Measurements from ENCODE around the gene CBX7.

CBX7 gene

DNA sequence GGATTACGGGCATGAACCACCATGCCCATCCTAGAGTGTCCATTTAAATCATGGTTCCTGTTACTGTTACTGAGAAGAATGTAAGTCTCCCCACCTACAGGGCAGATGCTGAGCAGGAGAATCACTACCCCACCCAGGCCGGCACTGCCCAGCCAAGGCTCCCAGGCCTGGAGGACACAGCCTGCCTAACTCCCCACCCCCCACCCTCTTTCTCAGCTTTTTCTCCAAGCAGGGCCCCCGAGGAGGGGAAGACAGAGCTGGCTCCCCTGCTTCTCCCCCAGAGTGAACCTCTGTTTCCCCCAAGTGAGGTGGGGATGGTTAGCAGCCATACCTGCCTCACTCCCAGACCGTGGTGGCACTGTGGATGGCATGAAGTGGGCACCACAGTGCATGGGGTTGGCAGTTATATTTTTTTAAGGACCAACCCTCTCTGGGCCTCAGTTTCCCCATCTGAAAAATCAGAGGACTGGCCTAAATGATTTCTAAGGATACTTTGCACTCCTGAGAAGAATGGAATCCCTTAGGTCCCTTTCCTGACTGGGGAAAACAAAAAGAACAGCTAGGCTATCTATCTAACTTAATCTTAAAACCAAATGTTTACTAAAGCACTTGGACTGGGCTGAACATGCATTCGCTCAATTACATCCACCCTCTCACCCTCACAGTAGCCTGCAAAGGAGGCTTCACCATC is 5.0 kb downstream of the CBX7 start:
- no peak for DNase-seq (ENCODE audit: low read depth in 2 of 2)

DNA sequence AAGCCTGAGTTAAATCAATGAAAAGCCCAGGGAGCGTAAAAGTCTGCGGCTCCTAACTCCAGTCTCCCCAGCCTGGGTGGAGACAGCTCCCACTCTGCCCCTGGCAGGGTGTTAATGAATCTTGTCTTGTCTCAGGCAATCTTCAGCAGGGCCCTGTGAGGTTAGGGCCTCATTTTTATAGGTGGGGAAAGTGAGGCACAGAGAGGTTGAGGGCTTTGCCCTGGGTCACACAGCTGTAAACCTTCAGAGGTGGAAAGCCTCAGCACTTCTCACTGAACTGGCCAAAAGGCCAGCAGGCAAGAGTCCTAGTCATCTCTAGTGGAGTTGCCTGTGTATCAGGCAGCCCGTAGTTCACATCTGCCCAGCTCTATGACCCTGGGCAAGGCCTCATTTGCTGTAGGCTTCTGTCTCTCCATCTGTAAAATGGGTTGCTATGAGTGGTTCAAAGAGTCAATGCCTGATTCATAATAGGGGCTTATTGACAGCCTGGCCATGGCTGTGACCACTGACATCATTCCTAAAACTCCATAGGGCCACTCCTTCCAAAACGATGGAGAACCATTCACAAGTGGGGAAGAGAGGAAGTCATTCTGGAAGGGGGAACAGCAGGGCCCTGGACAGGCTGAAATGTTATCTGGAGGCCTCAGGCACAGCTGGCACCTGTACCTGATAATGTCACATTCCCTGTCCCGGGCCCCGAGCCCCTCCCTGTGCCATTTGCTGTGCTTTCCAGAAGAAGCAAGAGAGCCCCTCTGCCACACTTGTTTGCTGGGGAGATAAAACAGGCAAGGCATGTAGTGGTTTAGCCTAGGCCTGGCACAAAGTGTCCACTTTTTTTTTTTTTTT is 6.0 kb downstream of the CBX7 start:
- no peak for DNase-seq (ENCODE audit: low read depth in 2 of 2)

DNA sequence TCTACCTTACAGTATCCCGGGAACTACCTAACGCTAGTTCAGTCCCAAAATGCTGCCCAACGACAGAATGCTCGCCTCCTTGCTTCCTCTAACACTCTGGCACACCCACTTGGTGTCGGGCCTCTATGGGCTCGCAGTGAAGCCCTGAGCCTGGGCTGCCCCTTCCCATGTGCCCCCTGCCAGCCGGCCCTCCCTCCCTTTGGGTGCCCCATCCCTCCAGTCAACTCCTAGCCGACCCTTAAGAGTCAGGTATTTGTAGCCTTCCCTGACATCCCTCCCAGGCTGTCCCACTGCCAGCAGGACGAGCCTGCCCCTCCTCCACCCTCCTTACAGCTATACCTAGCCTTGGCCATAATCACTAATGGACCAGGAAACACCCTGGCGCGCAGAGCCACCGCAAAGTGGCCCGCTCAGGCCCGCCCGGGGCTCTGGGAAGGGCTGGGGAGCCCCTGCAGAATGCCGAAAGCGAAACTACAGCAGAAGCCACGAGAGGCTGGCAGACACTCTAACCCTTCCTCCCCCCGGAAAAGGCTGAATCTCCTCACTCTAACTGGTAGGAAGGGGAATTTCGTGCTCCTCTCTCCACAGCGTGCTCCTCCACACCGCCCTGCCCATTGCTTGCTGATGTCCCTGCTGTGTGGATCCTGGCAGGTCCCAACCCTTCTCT is 8.2 kb downstream of the CBX7 start:
- DNase-seq (ENCODE audit: low read depth in 2 of 2): no peak

DNA sequence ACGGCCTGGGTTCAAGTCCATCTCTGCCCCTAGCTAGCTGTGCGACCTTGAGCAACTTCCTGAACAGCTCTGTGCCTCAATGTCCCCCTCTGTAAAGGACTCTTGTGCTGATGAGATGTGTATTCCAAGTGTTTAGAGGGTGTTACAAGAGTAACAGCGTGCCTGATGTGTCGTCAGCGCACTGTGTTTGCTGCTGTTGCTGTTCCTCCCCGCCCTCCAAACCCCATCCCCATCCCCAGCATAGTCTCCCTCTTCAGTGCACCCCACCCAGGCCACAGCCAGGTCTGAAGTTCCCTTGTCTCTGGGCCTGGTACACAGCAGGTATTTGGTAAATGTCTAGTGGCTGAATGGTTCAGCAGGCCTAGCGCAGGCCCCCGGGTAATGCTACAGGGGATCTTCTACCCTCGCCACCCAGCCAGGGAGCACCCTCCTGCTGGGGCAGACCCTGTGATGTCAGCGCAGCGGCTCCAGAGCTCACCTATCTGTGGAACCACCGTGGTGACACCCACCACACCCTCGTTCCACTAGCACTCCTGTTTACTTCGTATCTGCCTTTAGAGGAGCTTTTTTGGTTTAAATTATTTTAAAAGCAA is 10.3 kb downstream of the CBX7 start:
- DNase-seq (ENCODE audit: low read depth in 2 of 2): no peak

DNA sequence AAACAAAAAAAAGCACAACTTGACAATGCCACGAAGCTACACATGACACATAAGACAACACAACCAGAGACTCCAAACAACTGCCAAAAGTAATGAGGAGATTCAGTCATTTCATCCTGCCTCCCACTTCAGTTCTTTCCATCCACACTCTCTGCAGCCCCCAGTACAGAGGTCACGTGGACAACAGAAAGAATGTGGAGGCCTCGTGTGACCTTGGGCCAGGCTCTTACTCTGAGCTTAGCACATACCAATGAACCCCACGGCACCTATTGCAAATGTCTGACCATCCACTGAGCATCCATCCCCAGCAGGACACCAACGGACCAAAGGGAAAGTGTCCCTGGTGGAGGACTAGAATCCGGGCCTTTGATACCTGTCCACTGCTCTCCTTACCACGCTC is 12.5 kb downstream of the CBX7 start:
- DNase-seq (ENCODE audit: low read depth in 2 of 2): no peak

DNA sequence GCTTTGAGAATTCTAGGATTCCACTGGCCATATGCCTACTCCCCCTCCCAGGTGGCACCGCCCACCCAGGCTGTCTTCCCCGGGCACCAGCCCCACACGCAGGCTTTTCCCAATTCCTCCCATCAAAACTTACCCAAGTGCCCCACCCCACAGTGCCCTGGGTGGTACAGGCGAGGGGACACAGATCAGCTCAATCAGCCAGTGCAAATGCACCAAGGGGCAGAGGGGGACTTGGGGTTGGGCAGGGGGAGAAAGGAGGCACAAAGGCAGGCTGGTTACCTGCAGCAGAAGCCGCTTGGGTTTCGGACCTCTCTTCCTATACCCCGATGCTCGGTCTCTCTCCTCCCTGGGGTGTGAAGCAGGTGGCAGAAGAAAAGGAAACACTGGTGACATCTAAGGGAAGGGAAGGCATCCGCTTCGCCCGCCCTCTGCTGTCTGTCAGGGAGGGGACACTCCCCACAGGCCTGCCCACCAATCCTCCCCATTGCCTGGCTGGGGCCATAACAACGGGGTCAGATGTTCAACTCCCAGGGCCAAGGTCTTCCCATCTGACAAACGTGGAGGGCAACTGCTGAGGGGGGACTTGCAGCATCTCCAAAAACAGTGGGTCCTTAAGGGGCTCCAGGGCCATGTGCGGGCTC is 14.0 kb downstream of the CBX7 start:
- no peak for DNase-seq (ENCODE audit: low read depth in 2 of 2)

DNA sequence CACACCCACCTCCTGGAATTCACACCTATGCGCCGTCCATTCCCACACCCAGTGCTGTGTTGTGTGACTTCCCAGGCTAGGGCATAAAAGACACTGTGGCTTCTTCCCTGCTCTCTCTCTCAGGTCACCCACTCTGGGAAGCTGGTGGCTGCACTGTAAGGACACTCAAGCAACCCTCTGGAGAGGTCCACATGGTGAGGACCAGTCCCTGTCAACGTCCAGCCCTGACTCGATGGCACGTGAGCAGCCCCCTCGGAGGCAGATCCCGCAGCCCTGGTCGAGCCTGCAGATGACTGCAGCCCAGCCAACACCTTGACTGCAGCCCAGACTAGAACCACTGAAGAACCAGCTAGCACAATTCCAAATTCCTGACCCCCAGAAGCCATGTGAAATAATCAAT is 16.2 kb downstream of the CBX7 start:
- DNase-seq (ENCODE audit: low read depth in 2 of 2): no peak

DNA sequence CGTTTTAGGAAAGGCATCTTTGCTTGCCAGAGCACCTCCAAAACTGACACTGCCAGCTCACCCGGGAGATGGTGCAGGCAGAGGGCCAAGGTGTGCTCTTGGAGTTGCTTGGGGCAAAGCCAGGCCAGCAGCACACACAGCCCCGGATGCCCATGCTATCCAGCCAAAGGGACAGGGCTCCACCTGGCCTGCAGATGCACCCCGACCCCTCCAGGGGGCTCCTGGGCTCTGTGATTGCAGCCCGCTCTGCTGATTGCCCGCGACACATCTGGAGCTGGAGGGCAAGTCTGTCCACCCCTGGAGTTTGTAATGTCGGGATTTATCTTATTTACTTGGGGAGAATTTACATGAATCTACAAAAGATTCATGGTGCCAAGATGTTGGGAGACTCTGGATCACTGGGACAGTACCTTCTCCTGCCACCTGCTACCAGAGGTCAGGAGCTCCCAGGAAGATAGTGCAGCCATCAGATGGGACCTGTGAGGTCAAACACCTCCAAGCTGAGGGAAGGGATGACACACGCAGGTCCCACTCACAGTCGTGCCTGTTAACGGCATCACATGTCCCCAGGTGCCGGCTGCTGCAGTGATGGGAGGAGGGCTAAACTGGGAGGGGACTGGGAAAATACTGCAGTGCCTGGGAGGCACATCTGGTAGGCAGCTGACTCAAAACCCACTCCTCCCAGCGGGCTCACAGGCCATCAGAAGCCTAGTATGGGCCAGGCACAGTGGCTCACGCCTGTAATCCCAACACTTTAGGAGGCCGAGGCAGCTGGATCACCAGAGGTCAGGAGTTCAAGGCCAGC is 17.2 kb downstream of the CBX7 start:
- no peak for DNase-seq (ENCODE audit: low read depth in 2 of 2)

DNA sequence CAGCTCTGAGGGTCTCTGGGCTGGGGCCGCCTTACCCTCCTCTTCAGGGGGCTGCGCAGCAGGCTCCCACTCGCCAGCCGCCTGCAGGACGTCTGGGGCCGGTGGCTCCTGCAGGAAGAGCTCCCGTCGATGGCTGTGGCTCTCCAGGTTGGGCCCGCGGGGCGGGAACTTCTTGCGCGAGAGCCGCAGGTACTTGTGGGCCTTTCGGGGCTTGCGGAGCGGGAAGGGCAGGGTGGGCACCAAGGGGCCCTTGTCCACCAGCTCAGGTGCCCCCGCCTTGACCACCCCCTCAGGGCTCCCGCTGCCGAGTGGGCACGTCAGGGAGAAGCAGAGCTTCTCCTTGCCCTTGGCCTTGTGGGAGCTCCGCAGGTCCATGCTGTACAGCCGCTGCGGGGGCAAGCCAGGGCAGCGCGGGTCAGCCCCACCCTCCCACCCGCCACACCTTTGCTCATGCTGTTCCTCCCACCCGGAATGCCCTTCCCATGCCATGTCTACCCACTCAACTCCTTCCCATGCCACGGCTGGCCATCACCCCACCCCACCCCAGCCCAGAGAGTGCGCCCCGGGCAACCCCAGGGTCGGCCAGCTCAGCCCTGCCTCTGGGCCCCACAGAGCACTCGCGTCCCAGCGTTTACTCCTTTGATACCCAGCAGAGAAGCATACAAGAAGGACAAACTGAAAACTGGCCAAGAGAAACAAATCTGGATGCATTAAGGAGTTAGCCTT is 18.0 kb downstream of the CBX7 start:
- no peak for DNase-seq (ENCODE audit: low read depth in 2 of 2)

DNA sequence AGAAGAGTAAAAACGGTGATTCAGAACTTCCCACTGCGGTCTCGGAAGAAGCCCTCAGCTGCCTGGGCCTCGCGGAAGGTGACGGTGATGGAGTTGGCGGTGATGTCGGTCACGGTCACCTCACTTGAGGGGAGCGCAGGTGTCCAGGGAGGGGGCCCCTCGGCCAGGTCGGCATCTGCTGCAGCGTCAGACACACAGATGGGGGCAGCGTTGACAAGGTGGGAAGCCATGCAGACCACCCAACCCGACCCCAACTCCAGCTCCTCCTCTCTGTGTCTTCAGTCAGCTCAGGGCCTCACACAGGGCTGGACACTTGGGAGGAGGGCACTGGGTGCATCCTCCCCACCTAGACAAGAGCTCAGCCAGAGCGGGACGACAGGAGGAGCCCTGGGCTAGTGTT is 18.6 kb downstream of the CBX7 start:
- no peak for DNase-seq (ENCODE audit: low read depth in 2 of 2)

DNA sequence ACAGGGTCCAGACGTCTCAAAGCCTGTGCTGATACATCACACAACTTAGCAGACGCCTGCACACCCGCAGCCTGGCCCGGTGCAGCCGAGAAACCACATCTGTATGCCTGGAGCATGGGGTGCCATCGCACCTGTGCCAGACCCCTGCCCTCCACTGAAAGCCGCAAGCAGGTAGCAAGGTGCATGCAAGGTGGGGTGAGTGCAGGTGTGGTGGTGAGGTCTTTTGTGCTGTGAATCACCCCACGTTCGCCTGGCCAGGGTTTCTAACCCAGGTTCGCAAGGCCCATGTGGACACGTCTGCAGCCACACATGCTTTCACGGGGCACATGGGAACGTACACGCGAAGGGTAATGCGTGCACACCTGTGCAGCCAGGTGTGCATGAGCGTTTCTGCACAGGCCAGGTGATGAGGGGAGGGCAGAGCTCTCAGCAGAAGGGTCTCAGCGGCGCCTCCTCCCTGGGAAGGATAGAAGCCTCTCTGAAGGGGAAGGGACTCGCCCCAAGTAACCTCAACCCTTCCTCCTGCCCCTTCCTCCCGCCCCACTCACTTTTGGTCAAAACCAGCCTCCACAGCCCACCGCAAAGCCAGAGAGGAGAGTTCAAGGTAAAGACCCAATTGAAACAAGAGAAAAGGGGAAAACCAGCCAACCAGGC is 19.5 kb downstream of the CBX7 start:
- no peak for DNase-seq (ENCODE audit: low read depth in 2 of 2)

DNA sequence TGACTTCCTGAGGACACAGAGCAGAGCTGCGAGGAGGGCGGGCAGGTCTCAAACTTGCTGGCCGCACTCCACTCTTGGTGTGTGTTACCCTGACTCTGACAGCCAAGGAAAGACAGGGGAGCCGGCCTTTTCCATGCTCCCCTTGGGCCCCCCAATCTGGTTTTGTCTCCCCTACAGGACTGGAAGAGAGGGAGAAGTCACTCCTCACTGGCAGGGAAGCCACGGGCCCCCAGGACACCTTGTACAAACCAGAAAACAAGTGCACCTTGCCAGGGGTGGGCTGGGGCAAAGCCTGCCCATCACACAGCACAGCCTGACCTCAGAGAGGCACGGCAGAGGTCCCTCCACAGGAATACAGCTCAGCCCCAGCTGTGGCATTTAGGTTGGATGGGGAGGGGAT is 20.2 kb downstream of the CBX7 start:
- no peak for DNase-seq (ENCODE audit: low read depth in 2 of 2)

DNA sequence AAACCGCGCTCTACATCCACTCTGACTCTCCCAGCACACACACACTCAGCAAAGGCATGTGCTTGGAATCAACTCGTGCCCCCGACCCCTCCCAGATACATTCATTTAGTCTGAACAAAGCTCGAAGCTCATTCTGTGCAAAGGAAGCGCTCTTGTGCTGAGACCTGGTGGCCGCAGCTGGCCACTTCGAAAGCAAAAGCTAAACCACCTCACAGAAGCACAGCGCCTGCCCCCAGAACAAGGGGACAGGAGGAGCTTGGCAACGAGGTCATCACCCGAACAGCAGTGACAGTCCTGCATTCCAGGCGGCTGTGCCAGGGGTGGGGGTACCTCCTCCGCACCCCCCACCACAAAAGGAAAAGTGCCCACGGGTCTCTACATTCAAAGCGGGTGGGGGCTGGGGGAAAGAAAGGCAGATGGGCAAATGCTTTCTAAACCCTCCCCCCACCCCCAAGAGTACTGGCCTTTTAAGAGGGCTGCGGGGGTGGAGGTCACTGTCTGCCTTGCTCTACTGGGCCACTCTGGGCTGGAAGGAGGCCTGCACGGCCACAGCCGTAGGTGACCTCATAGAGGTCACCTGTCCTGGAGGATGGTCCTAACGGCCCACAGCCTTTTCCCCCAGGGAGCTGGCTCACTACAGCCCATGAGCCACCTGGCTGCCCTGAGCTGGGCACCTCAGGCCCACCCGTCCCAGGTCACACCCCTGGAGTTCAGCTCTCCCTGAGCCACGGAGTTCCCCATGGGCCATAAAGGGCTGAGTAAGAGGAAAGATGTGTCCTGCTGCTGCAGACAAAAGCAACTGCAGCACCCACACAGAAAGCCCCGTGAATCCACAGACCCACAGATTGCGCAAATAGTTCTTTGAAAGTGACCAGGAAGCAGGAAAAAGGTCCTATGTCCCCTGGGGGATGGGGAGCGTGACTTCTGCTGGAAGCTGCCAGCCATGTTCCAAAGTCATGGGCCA is 21.3 kb downstream of the CBX7 start:
- no peak for DNase-seq (ENCODE audit: low read depth in 2 of 2)

DNA sequence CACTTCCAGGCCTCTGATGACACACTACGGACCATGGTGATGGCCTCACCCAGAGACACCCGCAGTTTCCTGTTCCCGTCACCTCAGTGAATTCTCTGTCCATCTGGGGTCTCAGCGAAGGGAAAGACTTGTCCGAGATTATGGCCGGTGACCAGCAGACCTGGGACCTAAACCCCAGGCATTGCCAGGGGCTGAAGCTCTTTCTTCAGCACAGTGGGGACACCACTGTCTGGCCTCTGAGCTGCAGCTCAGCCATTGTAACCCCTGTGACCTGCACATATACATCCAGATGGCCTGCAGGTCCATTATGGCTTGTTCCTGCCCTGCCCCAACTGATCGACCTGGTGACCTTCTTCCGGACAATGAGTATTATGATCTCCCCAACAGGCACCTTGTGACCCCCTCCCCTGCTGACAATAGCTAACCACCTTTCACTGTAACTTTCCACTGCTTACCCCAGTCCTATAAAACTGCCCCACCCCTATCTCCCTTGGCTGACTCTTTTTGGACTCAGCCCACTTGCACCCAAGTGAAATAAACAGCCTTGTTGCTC is 22.3 kb downstream of the CBX7 start:
- DNase-seq (ENCODE audit: low read depth in 2 of 2): no peak

DNA sequence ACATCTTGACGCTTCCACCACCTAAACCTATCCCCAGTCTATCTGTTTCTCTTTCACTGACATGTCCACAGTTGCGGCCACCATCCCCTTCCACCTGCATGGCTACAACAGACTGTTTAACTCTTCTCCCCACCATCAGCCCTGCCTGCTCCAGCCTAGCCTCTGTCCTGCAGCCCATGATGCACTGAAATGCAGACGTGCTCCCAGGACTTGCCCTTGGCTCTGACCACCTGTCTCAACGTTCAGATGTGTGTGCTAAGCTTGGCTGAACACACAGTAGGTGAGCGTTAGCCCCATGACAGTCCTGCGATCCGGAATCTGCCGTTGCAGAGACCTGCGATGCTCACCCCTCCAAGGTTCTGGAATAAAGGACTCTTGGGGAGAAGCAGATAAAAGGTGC is 22.7 kb downstream of the CBX7 start:
- DNase-seq (ENCODE audit: low read depth in 2 of 2): no peak

DNA sequence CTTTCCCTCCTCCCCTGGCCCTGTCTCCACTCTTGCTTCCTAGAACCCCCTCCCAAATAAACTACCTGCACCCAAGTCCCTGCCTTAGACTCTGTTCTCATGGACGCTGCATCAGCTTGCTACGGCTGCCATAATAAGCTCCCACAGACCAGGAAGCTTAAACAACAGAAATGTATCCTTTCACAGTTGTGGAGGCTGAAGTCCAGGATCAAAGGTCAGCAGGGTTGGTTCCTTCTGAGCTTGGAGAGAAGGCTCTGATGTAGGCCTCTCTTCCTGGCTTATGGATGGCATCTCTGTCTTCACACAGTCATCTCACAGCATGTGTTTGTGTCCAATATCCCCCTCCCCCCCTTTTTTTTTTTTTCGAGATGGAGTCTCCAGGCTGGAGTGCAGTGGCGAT is 23.4 kb downstream of the CBX7 start:
- no peak for DNase-seq (ENCODE audit: low read depth in 2 of 2)

DNA sequence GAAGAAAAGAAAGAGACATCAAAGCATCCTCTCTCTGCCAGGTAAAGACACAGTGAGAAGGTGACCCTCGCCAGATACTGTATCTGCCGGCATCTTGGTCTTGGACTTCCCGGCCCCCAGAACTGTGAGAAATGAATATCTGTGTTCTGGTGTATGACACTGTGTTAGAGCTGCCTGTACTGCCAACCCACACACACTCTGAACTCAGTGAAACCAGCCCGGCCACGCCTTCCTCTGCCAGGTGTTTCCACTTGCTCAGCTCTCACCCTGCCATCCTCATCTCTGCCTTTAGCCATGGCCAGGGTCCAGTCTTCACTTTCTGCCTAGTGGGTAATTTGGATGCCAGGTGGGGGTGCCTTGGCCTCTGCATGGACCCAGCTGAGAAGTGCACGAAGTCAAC is 24.0 kb downstream of the CBX7 start:
- DNase-seq (ENCODE audit: low read depth in 2 of 2): no peak

DNA sequence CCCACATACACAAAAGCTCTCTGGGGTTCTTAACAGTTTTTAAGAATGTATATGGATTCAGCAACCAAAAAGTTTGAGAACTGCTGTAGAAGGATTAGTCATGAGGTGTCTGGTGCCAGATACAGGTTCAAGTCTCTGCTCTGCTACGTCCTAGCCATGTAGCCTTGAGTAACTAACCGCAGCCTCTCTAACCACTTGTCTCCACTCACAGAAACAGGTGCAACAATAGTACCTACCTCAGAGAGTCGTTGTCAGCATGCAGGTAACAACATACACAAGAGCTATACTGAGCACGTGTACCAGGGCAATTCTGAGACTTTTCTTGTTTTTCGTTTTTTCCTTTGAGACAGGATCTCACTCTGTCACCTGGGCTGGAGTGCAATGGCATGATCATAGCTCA is 26.9 kb downstream of the CBX7 start:
- no peak for DNase-seq (ENCODE audit: low read depth in 2 of 2)

Data from fibroblast of skin of left biceps (primary cell).